ENCODE data around the gene LRMDA.
A peak's percentile ranks its signal among the peaks of the same experiment; 100 is the strongest.

LRMDA gene

GRCh38 chr10:75672111-75672671 is 240.8 kb downstream of the LRMDA start:
- no peak for DNase-seq (ENCODE audit: low spot score)

GRCh38 chr10:75672842-75673241 is 241.4 kb downstream of the LRMDA start:
- DNase-seq (ENCODE audit: low spot score), result no peak

- DNase-seq (ENCODE audit: low spot score), result no peak
Measured at GRCh38 chr10:75677541-75677940, 246.1 kb downstream of the LRMDA start.

- no peak for DNase-seq (ENCODE audit: low spot score)
Measured at GRCh38 chr10:75678527-75678926, 247.1 kb downstream of the LRMDA start.

- DNase-seq (ENCODE audit: low spot score), result no peak
Measured at GRCh38 chr10:75679536-75679935, 248.1 kb downstream of the LRMDA start.

- no peak for DNase-seq (ENCODE audit: low spot score)
Measured at GRCh38 chr10:75681334-75681733, 249.9 kb downstream of the LRMDA start.

GRCh38 chr10:75682649-75683557 is 251.5 kb downstream of the LRMDA start:
- DNase-seq (ENCODE audit: low spot score), result no peak

GRCh38 chr10:75685187-75685586 is 253.8 kb downstream of the LRMDA start:
- no peak for DNase-seq (ENCODE audit: low spot score)

GRCh38 chr10:75688506-75689300 is 257.3 kb downstream of the LRMDA start:
- DNase-seq (ENCODE audit: low spot score), result no peak

GRCh38 chr10:75693489-75693888 is 262.1 kb downstream of the LRMDA start:
- no peak for DNase-seq (ENCODE audit: low spot score)

GRCh38 chr10:75694269-75694668 is 262.8 kb downstream of the LRMDA start:
- no peak for DNase-seq (ENCODE audit: low spot score)

GRCh38 chr10:75694790-75695189 is 263.4 kb downstream of the LRMDA start:
- DNase-seq (ENCODE audit: low spot score), result no peak

- DNase-seq (ENCODE audit: low spot score), result no peak
Measured at GRCh38 chr10:75695994-75696393, 264.6 kb downstream of the LRMDA start.

- peak; percentile 20 for DNase-seq (ENCODE audit: low spot score)
Measured at GRCh38 chr10:75696536-75696935, 265.1 kb downstream of the LRMDA start.

- DNase-seq (ENCODE audit: low spot score), result no peak
Measured at GRCh38 chr10:75703191-75703854, 271.9 kb downstream of the LRMDA start.

GRCh38 chr10:75705426-75705825 is 274.0 kb downstream of the LRMDA start:
- no peak for DNase-seq (ENCODE audit: low spot score)

GRCh38 chr10:75707080-75707840 is 275.8 kb downstream of the LRMDA start:
- DNase-seq (ENCODE audit: low spot score), result no peak

GRCh38 chr10:75708060-75708459 is 276.6 kb downstream of the LRMDA start:
- DNase-seq (ENCODE audit: low spot score), result no peak

GRCh38 chr10:75709245-75709644 is 277.8 kb downstream of the LRMDA start:
- no peak for DNase-seq (ENCODE audit: low spot score)

GRCh38 chr10:75709811-75710210 is 278.4 kb downstream of the LRMDA start:
- no peak for DNase-seq (ENCODE audit: low spot score)

- peak; percentile 18 for DNase-seq (ENCODE audit: low spot score)
Measured at GRCh38 chr10:75712242-75712880, 280.9 kb downstream of the LRMDA start.

Data from putamen (tissue), 1 donor.